GM19452 (cell line): ENCODE results near the gene KLHL12.
"Not testable (repeated sequence)": the region's sequence is repeated elsewhere in the genome, so short reads cannot be mapped to it uniquely, and the experiment has no call there.

Experiments used
- ATAC-seq: cut with Tn5 transposase; IDR thresholded peaks from one replicate; pipeline ENCODE4 v1.9.1; 2021; ENCODE audit not compliant: unreplicated experiment

KLHL12 gene

GRCh38 chr1:202952099-202952498, 25.1 kb upstream of the KLHL12 start:
- no peak for ATAC-seq

GRCh38 chr1:202951437-202951836, 24.4 kb upstream of the KLHL12 start:
- ATAC-seq: no peak

GRCh38 chr1:202945483-202945882, 18.4 kb upstream of the KLHL12 start:
- ATAC-seq: no peak

GRCh38 chr1:202944438-202944921, 17.4 kb upstream of the KLHL12 start:
- no peak for ATAC-seq

GRCh38 chr1:202942426-202942825, 15.4 kb upstream of the KLHL12 start:
- no peak for ATAC-seq

- no peak for ATAC-seq
Observed at GRCh38 chr1:202941372-202941771, 14.3 kb upstream of the KLHL12 start.

GRCh38 chr1:202940561-202940960, 13.5 kb upstream of the KLHL12 start:
- no peak for ATAC-seq

- no peak for ATAC-seq
Observed at GRCh38 chr1:202938287-202938925, 11.4 kb upstream of the KLHL12 start.

- ATAC-seq: not testable (repeated sequence)
Observed at GRCh38 chr1:202936409-202936808, 9.4 kb upstream of the KLHL12 start.

- ATAC-seq: no peak
Observed at GRCh38 chr1:202935844-202936243, 8.8 kb upstream of the KLHL12 start.

- ATAC-seq: no peak
Observed at GRCh38 chr1:202934755-202935154, 7.7 kb upstream of the KLHL12 start.

GRCh38 chr1:202932476-202932875, 5.4 kb upstream of the KLHL12 start:
- no peak for ATAC-seq

- ATAC-seq: no peak
Observed at GRCh38 chr1:202923533-202923932, 3.5 kb downstream of the KLHL12 start.

GRCh38 chr1:202919615-202920014, 7.4 kb downstream of the KLHL12 start:
- no peak for ATAC-seq

- ATAC-seq: no peak
Observed at GRCh38 chr1:202915146-202915545, 11.9 kb downstream of the KLHL12 start.

- ATAC-seq: not testable (repeated sequence)
Observed at GRCh38 chr1:202912476-202912875, 14.6 kb downstream of the KLHL12 start.

- no peak for ATAC-seq
Observed at GRCh38 chr1:202909494-202909893, 17.5 kb downstream of the KLHL12 start.

GRCh38 chr1:202908998-202909397, 18.0 kb downstream of the KLHL12 start:
- no peak for ATAC-seq

- ATAC-seq: no peak
Observed at GRCh38 chr1:202905331-202905730, 21.7 kb downstream of the KLHL12 start.

GRCh38 chr1:202903808-202904207, 23.2 kb downstream of the KLHL12 start:
- ATAC-seq: not testable (repeated sequence)

- no peak for ATAC-seq
Observed at GRCh38 chr1:202901555-202901954, 25.5 kb downstream of the KLHL12 start.

GRCh38 chr1:202892501-202892900, 34.5 kb downstream of the KLHL12 start:
- ATAC-seq: no peak

- ATAC-seq: no peak
Observed at GRCh38 chr1:202890392-202890791, 36.6 kb downstream of the KLHL12 start.
